ENCODE data around the gene LMF2.

DNA sequence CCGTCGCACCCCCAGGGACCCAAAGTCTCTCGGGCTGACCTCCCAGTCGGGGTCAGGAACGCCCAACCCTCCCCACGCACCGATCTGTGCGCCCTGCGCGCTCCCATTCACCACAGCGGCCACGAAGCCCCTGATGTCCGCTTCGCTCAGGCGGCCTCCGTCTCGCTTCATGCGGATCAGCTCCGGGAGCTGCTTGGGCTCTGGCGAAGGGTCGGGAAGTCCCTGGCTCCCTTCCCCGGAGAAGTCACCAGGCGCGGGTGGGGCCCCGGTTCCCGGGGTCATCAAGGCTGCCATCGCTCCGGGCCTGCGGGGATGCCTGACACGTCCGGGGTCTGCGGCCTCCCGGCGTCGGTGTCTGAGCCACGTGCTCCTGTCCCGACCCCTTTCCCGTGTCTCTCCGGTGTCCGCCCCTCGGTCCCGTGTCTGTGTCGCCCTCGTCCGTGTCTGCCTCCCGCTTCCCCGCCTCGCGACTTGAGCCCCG, 22.0 kb upstream of the LMF2 start:
- TF ChIP-seq CTCF (conservative IDR thresholded peaks at IDR 0.05): no peak
- TF ChIP-seq EZH2 (IDR thresholded peaks at IDR 0.05; ENCODE audit: low read depth): no peak
